AG09309 (cell line): Measurements from ENCODE around the gene SLC25A12.

Experiments
- DNase-seq: peaks from one replicate; pipeline ENCODE4 v3.0.0-alpha.2; 2010; ENCODE audit warnings: low read depth
- H3K4me3 ChIP-seq: 2 replicates; pipeline ENCODE4 v1.5.1; 2011; ENCODE audit warnings: mild to moderate bottlenecking, low read depth, low read length, moderate library complexity; ENCODE audit not compliant: control insufficient read depth
- CTCF ChIP-seq: IDR thresholded peaks from 2 replicates; pipeline ENCODE4 v1.5.1; 2011; ENCODE audit warnings: mild to moderate bottlenecking, low read depth, low read length, inconsistent platforms; ENCODE audit not compliant: insufficient read depth, control insufficient read depth; ENCODE audit errors: missing control alignments

Gene SLC25A12

DNA sequence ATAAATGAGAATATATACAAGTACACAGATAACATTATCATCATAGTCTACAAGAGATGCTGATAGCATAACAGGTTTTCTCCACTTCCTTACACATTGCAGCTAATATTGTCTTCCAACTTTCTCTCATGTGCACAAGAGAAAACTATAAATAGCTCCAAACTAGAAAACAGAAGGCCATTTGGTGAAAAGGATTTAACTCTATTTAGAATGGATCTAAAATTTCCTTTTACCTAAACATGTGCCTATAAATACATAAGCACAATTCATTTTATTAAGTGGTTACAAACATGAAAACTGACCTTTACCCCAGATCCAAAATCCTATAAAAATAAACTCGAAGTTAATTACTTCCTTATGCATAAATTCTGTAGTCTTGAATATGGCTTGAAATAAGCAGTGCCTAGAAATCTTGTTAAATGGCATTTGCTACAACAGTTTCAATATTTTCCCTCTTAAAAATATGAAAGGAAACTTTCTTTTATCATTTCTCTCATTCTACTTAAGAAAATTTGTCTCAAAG lies 41.6 kb downstream of the SLC25A12 start:
- TF ChIP-seq CTCF: no peak
- H3K4me3 ChIP-seq: no peak overlapping the region
- DNase-seq: no peak

DNA sequence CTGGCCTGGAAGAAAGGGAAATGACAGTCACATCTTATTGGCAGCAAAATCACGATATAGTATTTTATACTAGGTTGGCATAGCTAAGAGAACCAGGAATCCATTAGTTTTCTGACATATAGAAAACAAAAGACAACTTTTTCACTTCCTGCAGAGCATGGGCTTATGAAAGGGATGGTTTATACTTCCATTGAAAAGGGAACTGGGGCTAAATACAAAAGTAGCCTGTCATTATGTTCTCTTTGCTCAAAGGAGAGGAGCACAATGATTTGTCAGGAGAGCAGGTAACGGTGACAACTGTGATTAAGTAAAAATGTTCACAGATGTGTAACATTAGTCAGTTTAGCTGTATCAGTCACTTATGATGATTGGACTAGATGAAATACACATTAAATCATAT lies 46.4 kb downstream of the SLC25A12 start:
- H3K4me3 ChIP-seq: no peak overlapping the region
- DNase-seq: no peak
- TF ChIP-seq CTCF: no peak

DNA sequence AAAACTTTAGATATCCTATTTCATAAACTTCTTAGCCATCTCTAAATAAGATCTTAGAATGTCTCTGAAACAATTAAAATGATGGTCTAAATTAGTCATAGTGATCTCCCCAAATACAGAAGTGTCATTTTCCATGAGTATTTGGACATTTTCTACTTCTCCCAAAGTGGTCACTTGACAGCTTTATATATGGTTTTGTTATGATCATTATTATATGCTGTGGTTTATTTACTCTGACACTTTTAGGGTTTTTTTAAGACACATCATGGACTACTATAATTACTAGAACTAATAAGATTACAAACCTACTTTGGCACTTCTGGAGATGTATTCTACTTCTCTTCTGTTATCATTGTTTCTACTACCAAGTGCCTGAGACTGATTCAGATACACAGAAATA lies 47.1 kb downstream of the SLC25A12 start:
- H3K4me3 ChIP-seq: no peak overlapping the region
- no peak for TF ChIP-seq CTCF
- no peak for DNase-seq

- no peak overlapping the region for H3K4me3 ChIP-seq
- no peak for DNase-seq
- no peak for TF ChIP-seq CTCF
These were observed 52.0 kb downstream of the SLC25A12 start for GRCh38 chr2:171841996-171842395.

DNA sequence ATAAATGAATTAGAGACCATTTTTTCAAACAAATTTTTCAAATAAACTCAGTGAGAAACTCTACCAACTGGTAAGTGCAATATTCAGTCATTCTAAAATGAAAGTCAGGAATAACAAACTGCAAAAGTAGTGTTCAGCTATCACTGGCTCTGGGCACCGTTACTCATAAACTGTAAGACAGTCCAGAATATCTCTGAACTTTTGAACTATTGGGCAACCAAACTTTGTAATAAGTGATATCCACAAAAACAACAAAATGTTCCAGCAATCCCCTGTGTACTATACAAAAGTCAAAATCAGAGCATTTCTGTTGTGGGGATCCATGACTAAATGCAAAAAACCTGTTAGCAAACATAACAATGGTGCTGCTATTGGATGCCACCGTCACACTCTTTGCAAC lies 56.3 kb downstream of the SLC25A12 start:
- H3K4me3 ChIP-seq: no peak overlapping the region
- DNase-seq: no peak
- no peak for TF ChIP-seq CTCF

- no peak for DNase-seq
- H3K4me3 ChIP-seq: no peak overlapping the region
- TF ChIP-seq CTCF: no peak
These were observed 57.7 kb downstream of the SLC25A12 start for GRCh38 chr2:171836146-171836910.
